SK-N-SH treated with all-trans-retinoic acid at 6 μM for 48 hours (cell line): ENCODE results near the gene IQGAP3.

Source experiments
- ARNTL ChIP-seq: fragments of 450-650 bp; formaldehyde crosslinking; IDR thresholded peaks from 2 replicates; pipeline ENCODE4 v1.5.0; 2020; ENCODE audit warnings: low read depth, mild to moderate bottlenecking, moderate library complexity, borderline replicate concordance
- CREB5 ChIP-seq: fragments of 250-450 bp; sonication (Bioruptor Pico); IDR thresholded peaks from 2 replicates; pipeline ENCODE4 v1.5.1; 2020; ENCODE audit warnings: low read depth, mild to moderate bottlenecking, moderate library complexity
- OSR1 ChIP-seq: fragments of 250-450 bp; sonication (Bioruptor Pico); IDR thresholded peaks from 2 replicates; pipeline ENCODE4 v1.8.0; 2022; ENCODE audit warnings: moderate library complexity, mild to moderate bottlenecking, inconsistent platforms
- PATZ1 ChIP-seq: fragments of 250-450 bp; sonication (Bioruptor Pico); IDR thresholded peaks from 2 replicates; pipeline ENCODE4 v1.8.0; 2020; ENCODE audit warnings: mild to moderate bottlenecking, moderate library complexity, borderline replicate concordance
- POU6F1 ChIP-seq: fragments of 250-450 bp; sonication (Bioruptor Pico); IDR thresholded peaks from 2 replicates; pipeline ENCODE4 v1.8.0; 2021; ENCODE audit warnings: low read depth, mild to moderate bottlenecking, moderate library complexity, borderline replicate concordance
- RARB ChIP-seq: fragments of 250-450 bp; sonication (Bioruptor Pico); IDR thresholded peaks from 2 replicates; pipeline ENCODE4 v1.8.0; 2021; ENCODE audit warnings: mild to moderate bottlenecking, moderate library complexity
- SNAI2 ChIP-seq: fragments of 250-450 bp; sonication (Bioruptor Pico); IDR thresholded peaks from 2 replicates; pipeline ENCODE4 v1.5.0; 2020; ENCODE audit warnings: mild to moderate bottlenecking, moderate library complexity
- TOX ChIP-seq: fragments of 250-450 bp; sonication (Bioruptor Pico); IDR thresholded peaks from 2 replicates; pipeline ENCODE4 v1.8.0; 2021; ENCODE audit warnings: mild to moderate bottlenecking, moderate library complexity, borderline replicate concordance
- ZFP30 ChIP-seq: fragments of 450-650 bp; formaldehyde crosslinking; IDR thresholded peaks from 2 replicates; pipeline ENCODE4 v1.5.0; 2022; ENCODE audit warnings: mild to moderate bottlenecking, moderate library complexity
- ZNF8 ChIP-seq: fragments of 450-650 bp; formaldehyde crosslinking; IDR thresholded peaks from 2 replicates; pipeline ENCODE4 v1.5.0; 2020; ENCODE audit warnings: mild to moderate bottlenecking, moderate library complexity

GRCh38 chr1:156523801-156524480 is 48.4 kb downstream of the IQGAP3 start:
- TF ChIP-seq TOX (no peak), CREB5 (CRISPR knock-in tag) (no peak), OSR1 (CRISPR knock-in tag) (no peak), PATZ1 (CRISPR knock-in tag) (no peak), ARNTL (CRISPR knock-in tag) (no peak), POU6F1 (no peak), ZNF8 (CRISPR knock-in tag) (no peak), RARB (CRISPR knock-in tag) (no peak), SNAI2 (CRISPR knock-in tag) (no peak), ZFP30 (no peak)
